Nephron (organoid): ENCODE data around the gene AQP10.
"Not testable (repeated sequence)": the region's sequence is repeated elsewhere in the genome, so short reads cannot be mapped to it uniquely, and the experiment has no call there.

Source experiments
- H3K27ac Mint-ChIP-seq, 3 experiments: 2 replicates each; pipeline ENCODE4 v1.8.0; 2020; ENCODE audit warnings: mixed read lengths in 3 of 3, mild to moderate bottlenecking in 2 of 3, moderate library complexity in 1 of 3
- H3K27me3 Mint-ChIP-seq: 2 replicates; pipeline ENCODE4 v1.8.0; 2021; ENCODE audit warnings: low read depth, mild to moderate bottlenecking, moderate library complexity, mixed read lengths
- H3K36me3 Mint-ChIP-seq: 2 replicates; pipeline ENCODE4 v1.8.0; 2020; ENCODE audit warnings: low read depth, mixed read lengths
- H3K4me1 Mint-ChIP-seq: 2 replicates; pipeline ENCODE4 v1.8.0; 2020; ENCODE audit warnings: mixed read lengths
- H3K4me3 Mint-ChIP-seq, 3 experiments: 2 replicates each; pipeline ENCODE4 v1.8.0; 2020; ENCODE audit warnings: mild to moderate bottlenecking in 3 of 3, mixed read lengths in 3 of 3, moderate library complexity in 2 of 3
- H3K9me3 Mint-ChIP-seq: 2 replicates; pipeline ENCODE4 v1.8.0; 2020; ENCODE audit warnings: mixed read lengths
- CTCF ChIP-seq, 3 experiments: fragments of 200-600 bp; sonication (generic); IDR thresholded peaks; one replicate each; pipeline ENCODE4 v1.5.0; 2021; ENCODE audit warnings: antibody characterized with exemption in 3 of 3; ENCODE audit not compliant: unreplicated experiment in 3 of 3

The AQP10 gene

DNA sequence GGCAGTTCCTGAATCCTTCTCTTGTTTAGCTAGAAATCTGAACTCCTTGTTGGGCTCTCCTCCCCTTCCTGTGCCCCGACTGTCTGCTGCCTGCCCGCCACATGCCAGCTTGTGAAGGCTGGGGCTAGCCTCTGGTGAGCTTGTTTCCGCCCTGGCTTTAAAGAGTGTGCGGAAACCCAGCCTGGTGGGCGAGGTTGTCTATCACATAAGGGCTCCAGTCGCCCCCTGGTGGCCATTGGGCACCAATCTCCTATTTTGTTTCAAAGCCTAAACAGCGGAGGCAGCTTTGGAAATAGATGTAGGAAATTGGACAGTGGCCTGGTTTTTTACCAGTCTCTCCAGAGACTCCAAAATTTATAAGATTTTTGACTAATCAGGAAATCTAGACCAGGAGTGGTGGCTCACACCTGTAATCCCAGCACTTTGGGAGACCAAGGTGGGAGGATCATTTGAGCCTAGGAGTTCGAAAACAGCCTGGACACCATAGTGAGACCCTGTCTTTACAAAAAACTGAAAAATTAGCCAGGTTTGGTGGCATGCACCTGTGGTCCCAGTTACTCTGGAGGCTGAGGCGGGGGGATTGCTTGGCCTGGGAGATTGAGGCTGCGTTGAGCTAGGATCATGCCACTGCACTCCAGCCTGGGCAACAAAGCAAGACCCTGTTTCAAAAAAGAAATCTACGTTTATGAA lies 14.3 kb downstream of the AQP10 start:
- Mint-ChIP-seq H3K4me1 (peaks cover 17% of the 10 kb centered on the region), H3K27me3 (no peaks in the 10 kb centered on the region), H3K9me3 (no peaks in the 10 kb centered on the region), H3K36me3 (peaks cover 69% of the 10 kb centered on the region), H3K27ac (peak overlapping the region in 2 of 3 experiments; percentile 10 to 50), H3K4me3 (peak overlapping the region in 1 of 3 experiments; percentile 52)
- TF ChIP-seq CTCF (IDR thresholded peaks at IDR 0.05; ENCODE audit: unreplicated experiment in 3 of 3): peak; percentile 78 to 88 (median 81)

GRCh38 chr1:154337253-154337894 lies 16.5 kb downstream of the AQP10 start:
- H3K9me3 Mint-ChIP-seq: no peaks in the 10 kb centered on the region
- no peaks in the 10 kb centered on the region for H3K27me3 Mint-ChIP-seq
- H3K4me1 Mint-ChIP-seq: peaks cover 9% of the 10 kb centered on the region
- H3K27ac Mint-ChIP-seq: no peak overlapping the region
- no peak for TF ChIP-seq CTCF (IDR thresholded peaks at IDR 0.05; ENCODE audit: unreplicated experiment in 3 of 3)
- H3K4me3 Mint-ChIP-seq: no peak overlapping the region
- H3K36me3 Mint-ChIP-seq: peaks cover 64% of the 10 kb centered on the region

GRCh38 chr1:154338875-154339274 lies 18.0 kb downstream of the AQP10 start:
- no peak for TF ChIP-seq CTCF (IDR thresholded peaks at IDR 0.05; ENCODE audit: unreplicated experiment in 3 of 3)
- Mint-ChIP-seq H3K27ac (no peak overlapping the region), H3K4me1 (peaks cover 9% of the 10 kb centered on the region), H3K9me3 (no peaks in the 10 kb centered on the region), H3K36me3 (peaks cover 66% of the 10 kb centered on the region), H3K27me3 (no peaks in the 10 kb centered on the region), H3K4me3 (no peak overlapping the region)

GRCh38 chr1:154341366-154341765 lies 20.5 kb downstream of the AQP10 start:
- not testable (repeated sequence) for H3K27ac Mint-ChIP-seq, H3K4me1 Mint-ChIP-seq, H3K9me3 Mint-ChIP-seq, H3K27me3 Mint-ChIP-seq, H3K4me3 Mint-ChIP-seq
- H3K36me3 Mint-ChIP-seq: peaks cover 73% of the 10 kb centered on the region

DNA sequence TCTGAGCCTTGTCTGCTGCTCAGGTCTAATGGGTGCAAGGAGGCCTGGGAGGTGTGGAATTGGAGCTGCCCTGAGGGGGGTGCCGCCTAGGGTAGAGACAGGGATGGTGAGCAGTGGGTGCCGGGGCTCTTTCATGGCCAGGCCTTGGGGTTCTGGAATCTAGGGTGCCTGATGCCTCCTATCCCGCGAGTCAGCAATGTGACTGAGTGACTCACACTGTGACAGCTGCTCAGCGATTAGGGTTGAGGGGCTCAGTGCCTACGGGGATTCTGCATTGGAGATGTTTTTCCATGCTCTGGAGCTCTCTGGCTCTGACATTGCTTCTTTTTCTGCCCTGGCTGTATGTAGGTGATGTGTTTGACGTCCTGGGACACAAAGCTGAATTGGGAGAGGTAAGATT lies 21.2 kb downstream of the AQP10 start:
- H3K27ac Mint-ChIP-seq: no peak overlapping the region
- peaks cover 78% of the 10 kb centered on the region for H3K36me3 Mint-ChIP-seq
- no peaks in the 10 kb centered on the region for H3K27me3 Mint-ChIP-seq
- no peak overlapping the region for H3K4me3 Mint-ChIP-seq
- H3K9me3 Mint-ChIP-seq: no peaks in the 10 kb centered on the region
- no peaks in the 10 kb centered on the region for H3K4me1 Mint-ChIP-seq
- TF ChIP-seq CTCF (IDR thresholded peaks at IDR 0.05; ENCODE audit: unreplicated experiment in 3 of 3): no peak

DNA sequence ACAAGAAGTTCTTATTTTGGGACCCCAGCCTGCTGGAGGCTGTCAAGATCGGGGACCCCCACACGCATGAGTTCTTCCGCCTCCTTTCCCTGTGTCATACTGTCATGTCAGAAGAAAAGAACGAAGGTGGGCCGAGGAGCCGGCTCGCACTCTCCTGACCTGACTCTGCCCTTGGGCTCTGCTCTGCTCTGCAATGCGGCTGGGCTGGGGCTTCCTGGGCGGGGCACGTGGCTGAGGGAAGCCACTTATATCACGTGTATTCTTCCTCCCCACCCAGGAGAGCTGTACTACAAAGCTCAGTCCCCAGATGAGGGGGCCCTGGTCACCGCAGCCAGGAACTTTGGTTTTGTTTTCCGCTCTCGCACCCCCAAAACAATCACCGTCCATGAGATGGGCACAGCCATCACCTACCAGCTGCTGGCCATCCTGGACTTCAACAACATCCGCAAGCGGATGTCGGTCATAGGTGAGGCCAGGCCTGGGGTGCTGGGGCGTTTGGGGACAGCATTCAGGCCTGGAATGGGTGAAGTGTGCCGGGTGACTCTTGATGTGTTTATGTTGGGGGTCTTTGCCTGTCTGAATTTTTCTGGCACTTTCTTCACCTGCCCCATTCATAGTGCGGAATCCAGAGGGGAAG lies 22.1 kb downstream of the AQP10 start:
- Mint-ChIP-seq H3K27ac (no peak overlapping the region), H3K36me3 (peaks cover 77% of the 10 kb centered on the region), H3K4me1 (no peaks in the 10 kb centered on the region), H3K4me3 (no peak overlapping the region), H3K9me3 (no peaks in the 10 kb centered on the region), H3K27me3 (no peaks in the 10 kb centered on the region)
- no peak for TF ChIP-seq CTCF (IDR thresholded peaks at IDR 0.05; ENCODE audit: unreplicated experiment in 3 of 3)
